GM12878 (cell line): Measurements from ENCODE around the gene RPL26. TPM values are rescaled to one million over a fixed set of nuclear protein-coding genes. Genes with fewer than 3 reads are reported as not detected.

Experiments
- ATF7 ChIP-seq: fragments of 450-650 bp; IDR thresholded peaks from 2 replicates; pipeline ENCODE4 v1.6.1; 2016; ENCODE audit warnings: low read depth, mild to moderate bottlenecking
- CEBPZ ChIP-seq: fragments of 150-350 bp; IDR thresholded peaks from 2 replicates; pipeline ENCODE4 v1.6.1; 2016; ENCODE audit warnings: low read depth, low read length
- JUNB ChIP-seq: IDR thresholded peaks from 2 replicates; pipeline ENCODE4 v1.6.1; 2016; ENCODE audit warnings: antibody characterized with exemption, mild to moderate bottlenecking
- LARP7 ChIP-seq: fragments of 450-650 bp; IDR thresholded peaks from 2 replicates; pipeline ENCODE4 v1.6.1; 2017; ENCODE audit warnings: mild to moderate bottlenecking
- NFYB ChIP-seq: IDR thresholded peaks from 2 replicates; pipeline ENCODE4 v1.6.1; 2011; ENCODE audit warnings: low read depth, mild to moderate bottlenecking, low read length, improper control_type of control experiment, moderate library complexity; ENCODE audit not compliant: insufficient read depth
- USF2 ChIP-seq: IDR thresholded peaks from 2 replicates; pipeline ENCODE4 v1.6.1; 2011; ENCODE audit warnings: low read depth, low read length, improper control_type of control experiment, borderline replicate concordance
- YBX1 ChIP-seq: fragments of 450-650 bp; IDR thresholded peaks from 2 replicates; pipeline ENCODE4 v1.6.1; 2016; ENCODE audit warnings: antibody characterized with exemption
- polyA plus RNA-seq, 11 experiments: library from polyadenylated mRNA; depleted of rRNA in 4 of 11; unstranded in 6 of 11; stranded (reverse) in 5 of 11; fragments of >200 nt; fragmentation: Nextera tagmentation in 4 of 11; fragmentation: Illumina TruSeq in 1 of 11; extraction: Ambion mirVana in 4 of 11; extraction: Trizol in 1 of 11; gene quantifications; 1 replicate in 1 of 11; 2 replicates in 10 of 11; pipeline versions ENCODE4 v1.2.1 to v1.2.3, GENCODE V29; 2011 to 2016; ENCODE audit warnings: inconsistent platforms in 2 of 11, missing spikeins in 2 of 11, low read depth in 1 of 11
- total RNA-seq, 4 experiments: library from RNA; depleted of rRNA in 3 of 4; stranded (reverse); fragments of >200 nt in 3 of 4; fragmentation: Illumina TruSeq in 1 of 4; extraction: Trizol in 1 of 4; gene quantifications; 2 replicates each; pipeline versions ENCODE4 v1.2.1 to v1.2.3, GENCODE V29; 2013 to 2021
- TF ChIP-seq, protein P1 (sequence below): fragments of 450-650 bp; IDR thresholded peaks from 2 replicates; pipeline ENCODE4 v1.6.1; 2017; ENCODE audit warnings: mild to moderate bottlenecking, moderate library complexity

RPL26 gene
- total and polyA plus RNA-seq, 10 of the 15 experiments (the other 5 are each of a cell fraction or from before 2014, with no cell fraction given) = 1,451 to 9,244 (median 4,326) TPM

- no peak for TF ChIP-seq ATF7
- no peak for TF ChIP-seq LARP7
- TF ChIP-seq, protein P1, sequence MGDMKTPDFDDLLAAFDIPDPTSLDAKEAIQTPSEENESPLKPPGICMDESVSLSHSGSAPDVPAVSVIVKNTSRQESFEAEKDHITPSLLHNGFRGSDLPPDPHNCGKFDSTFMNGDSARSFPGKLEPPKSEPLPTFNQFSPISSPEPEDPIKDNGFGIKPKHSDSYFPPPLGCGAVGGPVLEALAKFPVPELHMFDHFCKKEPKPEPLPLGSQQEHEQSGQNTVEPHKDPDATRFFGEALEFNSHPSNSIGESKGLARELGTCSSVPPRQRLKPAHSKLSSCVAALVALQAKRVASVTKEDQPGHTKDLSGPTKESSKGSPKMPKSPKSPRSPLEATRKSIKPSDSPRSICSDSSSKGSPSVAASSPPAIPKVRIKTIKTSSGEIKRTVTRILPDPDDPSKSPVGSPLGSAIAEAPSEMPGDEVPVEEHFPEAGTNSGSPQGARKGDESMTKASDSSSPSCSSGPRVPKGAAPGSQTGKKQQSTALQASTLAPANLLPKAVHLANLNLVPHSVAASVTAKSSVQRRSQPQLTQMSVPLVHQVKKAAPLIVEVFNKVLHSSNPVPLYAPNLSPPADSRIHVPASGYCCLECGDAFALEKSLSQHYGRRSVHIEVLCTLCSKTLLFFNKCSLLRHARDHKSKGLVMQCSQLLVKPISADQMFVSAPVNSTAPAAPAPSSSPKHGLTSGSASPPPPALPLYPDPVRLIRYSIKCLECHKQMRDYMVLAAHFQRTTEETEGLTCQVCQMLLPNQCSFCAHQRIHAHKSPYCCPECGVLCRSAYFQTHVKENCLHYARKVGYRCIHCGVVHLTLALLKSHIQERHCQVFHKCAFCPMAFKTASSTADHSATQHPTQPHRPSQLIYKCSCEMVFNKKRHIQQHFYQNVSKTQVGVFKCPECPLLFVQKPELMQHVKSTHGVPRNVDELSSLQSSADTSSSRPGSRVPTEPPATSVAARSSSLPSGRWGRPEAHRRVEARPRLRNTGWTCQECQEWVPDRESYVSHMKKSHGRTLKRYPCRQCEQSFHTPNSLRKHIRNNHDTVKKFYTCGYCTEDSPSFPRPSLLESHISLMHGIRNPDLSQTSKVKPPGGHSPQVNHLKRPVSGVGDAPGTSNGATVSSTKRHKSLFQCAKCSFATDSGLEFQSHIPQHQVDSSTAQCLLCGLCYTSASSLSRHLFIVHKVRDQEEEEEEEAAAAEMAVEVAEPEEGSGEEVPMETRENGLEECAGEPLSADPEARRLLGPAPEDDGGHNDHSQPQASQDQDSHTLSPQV = no peak
- no peak for TF ChIP-seq JUNB
- TF ChIP-seq USF2 = no peak
- no peak for TF ChIP-seq YBX1
- TF ChIP-seq CEBPZ = no peak
- no peak for TF ChIP-seq NFYB
- TF ChIP-seq, all 136 proteins: peak for 0
Measured at GRCh38 chr17:8402921-8403536, 20.0 kb upstream of the RPL26 start (continued).
